IPS DF 19.7 (cell line): ENCODE data around the gene SGPP1.
"Not testable (repeated sequence)": the region's sequence is repeated elsewhere in the genome, so short reads cannot be mapped to it uniquely, and the experiment has no call there.

Experiments used
- DNase-seq: peaks from one replicate; pipeline ENCODE4 v3.0.0-alpha.2; 2013; ENCODE audit warnings: low read depth, low spot score

The SGPP1 gene

DNA sequence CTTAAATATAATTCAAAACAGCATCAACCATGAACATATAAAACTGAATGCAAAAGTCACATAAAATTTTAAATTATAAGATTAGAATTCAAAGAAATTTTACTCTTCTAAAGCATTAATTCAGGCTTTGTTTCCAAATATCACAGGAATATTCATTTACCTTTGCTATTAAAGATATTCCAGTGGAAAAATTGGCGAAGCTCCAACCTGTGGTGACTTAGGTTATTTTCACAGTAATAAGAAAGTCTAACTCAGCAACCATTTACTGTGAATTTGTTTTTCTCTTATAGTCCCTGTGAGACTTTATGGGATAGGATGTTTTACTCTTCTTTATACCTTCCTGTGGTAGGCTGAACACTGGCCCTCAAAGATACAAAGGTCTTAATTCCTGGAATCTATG, 89.4 kb downstream of the SGPP1 start:
- no peak for DNase-seq

GRCh38 chr14:63636094-63636635, 91.7 kb downstream of the SGPP1 start:
- not testable (repeated sequence) for DNase-seq
